HG02759 (cell line): Measurements from ENCODE around the gene CPD.
"Not testable (repeated sequence)": the region's sequence is repeated elsewhere in the genome, so short reads cannot be mapped to it uniquely, and the experiment has no call there.

Experiments
- ATAC-seq: cut with Tn5 transposase; IDR thresholded peaks from one replicate; pipeline ENCODE4 v1.9.1; 2021; ENCODE audit warnings: mild to moderate bottlenecking, moderate library complexity; ENCODE audit not compliant: unreplicated experiment

Gene CPD

DNA sequence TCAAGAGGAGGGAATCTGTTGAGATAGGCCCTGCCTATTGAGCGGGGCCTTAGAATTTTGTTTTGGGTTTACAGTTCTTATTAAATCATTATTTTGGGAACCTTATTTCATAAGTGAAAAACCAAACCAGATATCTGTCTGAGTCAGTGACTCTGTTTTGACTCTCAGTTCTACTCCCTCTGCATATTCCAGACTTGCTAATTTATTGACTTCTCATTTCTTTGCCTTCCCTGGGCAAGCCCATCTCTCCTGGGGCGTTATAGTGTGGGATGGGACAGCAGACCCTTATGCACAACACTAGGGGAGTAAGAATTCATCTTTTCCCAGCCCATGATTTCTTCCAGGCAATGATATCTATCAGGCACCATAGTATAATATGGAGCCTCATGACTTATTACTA, 45.7 kb downstream of the CPD start:
- no peak for ATAC-seq

DNA sequence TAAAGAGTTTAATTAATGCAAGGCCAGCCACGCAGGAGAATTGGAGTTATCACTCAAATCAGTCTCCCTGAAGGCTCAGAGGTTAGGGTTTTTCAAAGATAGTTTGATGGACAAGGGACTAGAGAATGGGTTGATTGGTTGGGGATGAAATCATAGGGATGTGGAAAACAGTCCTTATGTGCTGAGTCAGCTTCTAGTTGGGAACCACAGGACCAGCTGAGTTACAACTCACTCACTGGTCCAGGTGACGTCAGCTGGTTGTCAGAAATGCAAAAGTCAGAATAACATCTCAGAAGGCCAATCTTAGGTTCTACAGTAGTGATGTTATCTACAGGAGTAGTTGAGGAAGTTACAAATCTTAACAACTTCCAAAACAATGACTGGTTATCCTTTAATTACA, 47.6 kb downstream of the CPD start:
- ATAC-seq = no peak

DNA sequence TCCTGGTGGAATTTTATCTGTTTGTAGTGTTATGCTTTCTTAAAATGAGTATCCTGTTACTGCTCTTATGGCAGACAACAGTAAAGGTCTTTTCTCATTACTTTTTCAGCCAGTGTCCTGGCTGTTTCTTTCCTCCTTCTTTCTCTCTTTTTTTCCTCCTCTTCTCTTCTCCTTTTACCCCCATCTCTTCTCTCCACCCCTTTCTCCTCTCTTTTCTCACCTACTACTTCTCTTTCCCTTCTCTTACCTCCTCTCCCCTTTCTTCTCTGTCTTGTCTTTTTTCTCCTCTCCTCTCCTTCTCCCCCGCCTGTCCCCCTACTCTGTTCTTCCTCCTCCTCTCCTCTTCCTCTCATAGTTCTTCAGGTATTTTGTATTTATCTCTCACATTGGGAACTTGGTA, 48.9 kb downstream of the CPD start:
- no peak for ATAC-seq

DNA sequence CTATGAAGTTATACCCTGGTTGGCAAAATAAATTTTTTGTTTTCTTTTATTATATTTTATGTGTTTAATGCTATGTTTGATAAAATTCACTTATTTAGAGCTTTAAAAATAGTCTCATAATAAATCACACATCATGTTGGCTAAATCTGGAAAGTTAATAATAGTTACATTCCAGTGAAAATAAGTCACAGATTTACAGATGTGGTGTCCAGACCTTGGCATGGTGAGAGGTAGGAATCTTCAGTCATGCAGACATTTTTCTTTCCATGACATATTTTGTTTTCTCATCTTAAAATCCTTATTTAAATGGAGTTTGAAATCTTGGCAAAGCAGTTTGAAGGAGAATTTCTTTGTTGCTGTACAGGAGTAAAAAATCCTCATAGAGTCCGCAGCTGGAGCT, 50.4 kb downstream of the CPD start:
- no peak for ATAC-seq

GRCh38 chr17:30433514-30433913, 54.8 kb downstream of the CPD start:
- ATAC-seq = no peak

DNA sequence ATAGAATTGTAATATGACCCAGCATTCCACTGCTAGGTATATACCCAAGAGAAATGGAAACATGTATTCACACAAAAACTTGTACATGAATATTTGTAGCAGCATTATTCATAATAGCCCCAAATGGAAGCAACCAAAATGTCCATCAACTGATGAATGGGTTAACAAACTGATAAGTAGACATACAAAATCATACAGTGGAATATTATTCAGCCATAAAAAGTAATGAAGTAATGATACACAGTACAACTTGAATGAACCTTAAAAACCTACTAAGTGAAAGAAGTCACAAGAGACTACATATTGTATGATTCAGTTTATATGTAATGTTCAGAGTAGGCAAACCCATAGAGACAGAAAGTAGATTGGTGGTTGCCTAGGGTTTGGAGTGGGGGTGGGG, 58.0 kb downstream of the CPD start:
- ATAC-seq = no peak

DNA sequence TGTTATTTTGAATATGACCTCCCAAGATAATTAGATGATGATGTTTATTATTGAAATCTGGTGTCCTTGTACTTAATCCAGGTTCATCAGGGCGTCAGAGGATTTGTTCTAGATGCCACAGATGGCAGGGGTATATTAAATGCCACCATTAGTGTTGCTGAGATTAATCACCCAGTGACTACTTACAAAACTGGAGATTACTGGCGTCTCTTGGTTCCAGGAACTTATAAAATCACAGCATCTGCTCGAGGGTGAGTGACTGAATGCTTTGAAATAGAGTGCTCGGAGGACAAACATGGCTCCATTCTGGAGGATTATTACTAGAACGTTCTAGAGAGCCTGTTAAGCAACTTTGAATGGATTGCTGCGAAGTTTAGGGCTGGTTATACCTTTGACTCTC, 65.0 kb downstream of the CPD start:
- ATAC-seq = no peak

- not testable (repeated sequence) for ATAC-seq
These were observed 67.9 kb downstream of the CPD start for GRCh38 chr17:30446640-30447039.

DNA sequence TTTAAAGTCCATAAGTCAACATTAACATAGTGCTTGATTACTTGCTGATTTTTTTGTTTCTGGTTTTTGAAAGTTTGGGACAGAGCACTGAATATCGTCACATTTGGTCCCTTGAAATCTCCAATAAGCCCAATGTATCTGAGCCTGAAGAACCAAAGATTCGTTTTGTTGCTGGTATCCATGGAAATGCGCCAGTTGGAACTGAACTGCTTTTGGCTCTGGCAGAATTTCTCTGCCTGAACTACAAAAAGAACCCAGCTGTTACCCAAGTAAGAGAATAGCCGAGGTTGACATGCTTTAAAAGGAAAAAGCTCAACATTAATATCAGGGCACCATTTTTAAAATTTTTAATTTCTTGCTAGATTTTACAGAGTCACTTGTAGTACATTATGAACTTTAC, 70.8 kb downstream of the CPD start:
- ATAC-seq = no peak

- ATAC-seq = no peak
These were observed 71.6 kb downstream of the CPD start for GRCh38 chr17:30450125-30451027.

DNA sequence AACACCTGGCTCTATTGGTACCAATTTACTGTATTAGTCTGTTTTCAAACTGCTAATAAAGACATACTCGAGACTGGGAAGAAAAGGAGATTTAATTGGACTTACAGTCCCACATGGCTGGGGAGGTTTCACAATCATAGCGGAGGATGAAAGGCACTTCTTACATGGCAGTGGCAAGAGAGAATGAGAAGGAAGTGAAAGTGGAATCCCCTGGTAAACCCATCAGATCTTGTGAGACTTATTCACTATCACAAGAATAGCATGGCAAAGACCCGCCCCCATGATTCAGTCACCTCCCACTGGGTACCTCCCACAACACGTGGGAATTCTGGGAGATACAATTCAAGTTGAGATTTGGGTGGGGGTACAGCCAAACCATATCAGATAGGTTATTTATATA, 75.9 kb downstream of the CPD start:
- ATAC-seq = no peak

- no peak for ATAC-seq
These were observed 79.6 kb downstream of the CPD start for GRCh38 chr17:30458371-30458770.

GRCh38 chr17:30458797-30459413, 80.2 kb downstream of the CPD start:
- not testable (repeated sequence) for ATAC-seq

DNA sequence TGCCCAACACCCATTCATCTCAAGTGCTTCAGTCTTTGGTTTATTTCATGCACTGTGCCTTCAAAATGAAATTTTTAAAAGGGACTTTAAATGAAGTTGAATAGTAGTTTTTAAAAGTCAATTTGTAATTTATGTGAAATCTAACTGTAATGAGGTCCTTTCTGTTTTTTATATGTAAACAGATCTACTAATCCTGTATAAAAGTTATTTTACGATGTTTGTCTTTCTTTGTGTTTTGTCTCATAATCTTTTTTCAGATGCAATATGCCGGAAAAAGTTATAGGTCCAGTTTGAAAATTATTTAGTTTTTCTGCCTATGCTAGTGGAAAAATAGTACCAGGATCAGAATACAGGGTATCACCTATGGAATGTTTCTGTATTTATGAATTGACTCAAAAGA, 89.7 kb downstream of the CPD start:
- no peak for ATAC-seq

GRCh38 chr17:30472238-30472890, 93.6 kb downstream of the CPD start:
- no peak for ATAC-seq

GRCh38 chr17:30475206-30475605, 96.5 kb downstream of the CPD start:
- no peak for ATAC-seq

DNA sequence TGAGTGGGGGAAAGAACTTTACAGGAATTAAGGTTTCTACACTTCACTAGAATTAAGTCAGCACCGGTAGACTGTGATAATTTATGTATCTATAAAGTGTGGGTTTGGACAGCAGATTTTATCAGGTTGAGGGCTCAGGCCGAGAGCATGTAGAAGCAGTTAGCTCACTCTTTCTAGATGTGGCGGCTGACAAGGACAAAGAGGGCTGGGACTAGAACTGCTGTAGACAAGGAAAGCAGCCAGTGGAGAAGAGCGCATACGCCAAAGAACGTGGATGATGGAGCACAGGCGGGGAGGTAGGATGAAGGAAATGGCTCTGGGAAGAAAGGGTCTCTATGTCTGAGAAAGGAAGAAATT, 98.0 kb downstream of the CPD start:
- ATAC-seq = peak; percentile 9

DNA sequence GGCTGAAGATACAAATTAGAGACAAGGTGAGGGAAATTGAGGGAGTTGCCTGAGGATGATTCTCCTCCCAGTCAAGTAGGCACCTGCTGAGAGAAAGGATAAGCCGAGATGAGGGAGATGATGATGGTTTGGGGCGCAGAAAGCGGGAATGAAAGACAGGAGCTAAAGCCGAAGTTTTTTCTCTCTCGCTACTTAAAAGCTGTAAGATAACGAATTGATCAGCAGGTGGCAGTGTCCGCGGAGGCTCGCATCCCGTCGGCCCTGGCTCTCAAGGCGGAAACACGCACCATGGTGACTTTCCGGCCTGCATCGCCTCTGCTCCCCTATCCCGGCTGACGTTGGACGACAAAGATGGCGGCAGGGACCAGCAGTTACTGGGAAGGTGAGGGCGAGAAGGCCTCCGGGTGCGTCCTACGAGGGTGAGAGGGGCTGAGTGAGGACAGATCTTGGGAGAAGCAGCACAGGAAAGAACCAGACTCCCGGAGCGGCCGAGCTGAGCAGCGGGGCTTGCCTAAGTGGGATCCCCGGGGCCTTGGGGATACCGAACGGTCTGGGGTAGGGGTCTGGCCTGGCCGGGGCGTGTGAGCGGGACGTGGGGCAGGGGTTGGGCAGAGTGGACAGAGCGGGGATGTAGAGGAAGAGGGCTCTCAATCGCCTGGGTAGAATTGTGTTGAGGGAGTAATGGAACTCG, 98.5 kb downstream of the CPD start, which contains the start of gene GOSR1:
GOSR1 (plus strand) TSS at position 326 of the 691 bp plus-strand sequence; CDS start at position 352, 26 bp downstream.
- ATAC-seq = peak; percentile 98

DNA sequence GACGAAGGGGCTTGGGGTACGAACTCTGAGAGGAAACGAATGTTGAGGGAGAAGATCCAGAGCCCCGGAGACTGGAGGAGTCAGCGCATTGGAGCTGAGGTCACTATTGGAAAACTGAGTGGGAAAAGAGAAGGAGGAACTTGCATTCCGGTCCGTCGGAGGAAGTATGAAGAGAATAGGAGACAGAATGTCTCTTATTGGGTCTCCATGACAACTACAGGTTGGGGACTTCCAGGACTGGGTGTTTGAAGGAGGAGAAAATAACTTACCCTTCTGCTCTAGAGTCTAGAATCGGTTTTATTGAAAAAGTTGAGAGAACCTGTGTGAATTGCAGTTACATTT, 99.0 kb downstream of the CPD start:
- ATAC-seq = peak; percentile 11

- ATAC-seq = no peak
These were observed 103.8 kb downstream of the CPD start for GRCh38 chr17:30482555-30482954.

- no peak for ATAC-seq
These were observed 104.4 kb downstream of the CPD start for GRCh38 chr17:30483159-30483558.
